ENCODE results near the gene CCDC134.
"Not testable (repeated sequence)": the region's sequence is repeated elsewhere in the genome, so short reads cannot be mapped to it uniquely, and the experiment has no call there.

Gene CCDC134

GRCh38 chr22:41856469-41856868 is 56.0 kb downstream of the CCDC134 start:
- no peak overlapping the region for H3K9ac ChIP-seq (ENCODE audit: low read length)
- no peaks in the 10 kb centered on the region for H3K9me3 ChIP-seq (ENCODE audit: low read length)
- no peaks in the 10 kb centered on the region for H3K27me3 ChIP-seq (ENCODE audit: control insufficient read depth in 1 of 2, insufficient read depth in 2 of 2, low read length in 2 of 2)
- no peaks in the 10 kb centered on the region for H3K36me3 ChIP-seq (ENCODE audit: insufficient read depth, low read length)
- H3K4me1 ChIP-seq (ENCODE audit: insufficient read depth, low read length): peaks cover 11% of the 10 kb centered on the region
- H3K27ac ChIP-seq (ENCODE audit: low read depth, low read length): no peak overlapping the region
- no peak overlapping the region for H3K4me3 ChIP-seq (ENCODE audit: low read depth in 1 of 2, low read length in 2 of 2)

- no peak overlapping the region for H3K27ac ChIP-seq (ENCODE audit: low read depth, low read length)
- peaks cover 16% of the 10 kb centered on the region for H3K4me1 ChIP-seq (ENCODE audit: insufficient read depth, low read length)
- no peaks in the 10 kb centered on the region for H3K9me3 ChIP-seq (ENCODE audit: low read length)
- H3K9ac ChIP-seq (ENCODE audit: low read length): no peak overlapping the region
- H3K36me3 ChIP-seq (ENCODE audit: insufficient read depth, low read length): no peaks in the 10 kb centered on the region
- no peaks in the 10 kb centered on the region for H3K27me3 ChIP-seq (ENCODE audit: control insufficient read depth in 1 of 2, insufficient read depth in 2 of 2, low read length in 2 of 2)
- no peak overlapping the region for H3K4me3 ChIP-seq (ENCODE audit: low read depth in 1 of 2, low read length in 2 of 2)
Measured at GRCh38 chr22:41857155-41857859, 56.8 kb downstream of the CCDC134 start.

- Histone ChIP-seq H3K9ac (ENCODE audit: low read length) (no peak overlapping the region), H3K4me3 (ENCODE audit: low read depth in 1 of 2, low read length in 2 of 2) (no peak overlapping the region), H3K36me3 (ENCODE audit: insufficient read depth, low read length) (no peaks in the 10 kb centered on the region), H3K27ac (ENCODE audit: low read depth, low read length) (no peak overlapping the region), H3K9me3 (ENCODE audit: low read length) (no peaks in the 10 kb centered on the region), H3K27me3 (ENCODE audit: control insufficient read depth in 1 of 2, insufficient read depth in 2 of 2, low read length in 2 of 2) (no peaks in the 10 kb centered on the region), H3K4me1 (ENCODE audit: insufficient read depth, low read length) (peaks cover 20% of the 10 kb centered on the region)
Measured at GRCh38 chr22:41857860-41858199, 57.4 kb downstream of the CCDC134 start.

- Histone ChIP-seq H3K4me3 (ENCODE audit: low read depth in 1 of 2, low read length in 2 of 2) (no peak overlapping the region), H3K4me1 (ENCODE audit: insufficient read depth, low read length) (peaks cover 19% of the 10 kb centered on the region), H3K9ac (ENCODE audit: low read length) (no peak overlapping the region), H3K9me3 (ENCODE audit: low read length) (no peaks in the 10 kb centered on the region), H3K36me3 (ENCODE audit: insufficient read depth, low read length) (peaks cover 5% of the 10 kb centered on the region), H3K27me3 (ENCODE audit: control insufficient read depth in 1 of 2, insufficient read depth in 2 of 2, low read length in 2 of 2) (no peaks in the 10 kb centered on the region), H3K27ac (ENCODE audit: low read depth, low read length) (no peak overlapping the region)
Measured at GRCh38 chr22:41862160-41862529, 61.7 kb downstream of the CCDC134 start.

GRCh38 chr22:41862530-41863266 is 62.2 kb downstream of the CCDC134 start:
- Histone ChIP-seq H3K4me3 (ENCODE audit: low read depth in 1 of 2, low read length in 2 of 2) (no peak overlapping the region), H3K9me3 (ENCODE audit: low read length) (no peaks in the 10 kb centered on the region), H3K27me3 (ENCODE audit: control insufficient read depth in 1 of 2, insufficient read depth in 2 of 2, low read length in 2 of 2) (no peaks in the 10 kb centered on the region), H3K36me3 (ENCODE audit: insufficient read depth, low read length) (peaks cover 8% of the 10 kb centered on the region), H3K27ac (ENCODE audit: low read depth, low read length) (peak overlapping the region; percentile 12), H3K9ac (ENCODE audit: low read length) (no peak overlapping the region), H3K4me1 (ENCODE audit: insufficient read depth, low read length) (peaks cover 19% of the 10 kb centered on the region)

- Histone ChIP-seq H3K4me1 (ENCODE audit: insufficient read depth, low read length) (peaks cover 19% of the 10 kb centered on the region), H3K27ac (ENCODE audit: low read depth, low read length) (peak overlapping the region; percentile 12), H3K4me3 (ENCODE audit: low read depth in 1 of 2, low read length in 2 of 2) (no peak overlapping the region), H3K36me3 (ENCODE audit: insufficient read depth, low read length) (peaks cover 16% of the 10 kb centered on the region), H3K9me3 (ENCODE audit: low read length) (no peaks in the 10 kb centered on the region), H3K9ac (ENCODE audit: low read length) (no peak overlapping the region), H3K27me3 (ENCODE audit: control insufficient read depth in 1 of 2, insufficient read depth in 2 of 2, low read length in 2 of 2) (no peaks in the 10 kb centered on the region)
Measured at GRCh38 chr22:41863472-41863871, 63.0 kb downstream of the CCDC134 start.

GRCh38 chr22:41868556-41868955 is 68.1 kb downstream of the CCDC134 start:
- no peaks in the 10 kb centered on the region for H3K27me3 ChIP-seq (ENCODE audit: control insufficient read depth in 1 of 2, insufficient read depth in 2 of 2, low read length in 2 of 2)
- no peak overlapping the region for H3K27ac ChIP-seq (ENCODE audit: low read depth, low read length)
- no peaks in the 10 kb centered on the region for H3K9me3 ChIP-seq (ENCODE audit: low read length)
- H3K36me3 ChIP-seq (ENCODE audit: insufficient read depth, low read length): peaks cover 37% of the 10 kb centered on the region
- H3K9ac ChIP-seq (ENCODE audit: low read length): no peak overlapping the region
- no peak overlapping the region for H3K4me3 ChIP-seq (ENCODE audit: low read depth in 1 of 2, low read length in 2 of 2)
- peaks cover under 1% of the 10 kb centered on the region for H3K4me1 ChIP-seq (ENCODE audit: insufficient read depth, low read length)

- H3K36me3 ChIP-seq (ENCODE audit: insufficient read depth, low read length): peaks cover 48% of the 10 kb centered on the region
- not testable (repeated sequence) for H3K27ac ChIP-seq (ENCODE audit: low read depth, low read length); H3K4me1 ChIP-seq (ENCODE audit: insufficient read depth, low read length)
Measured at GRCh38 chr22:41870081-41870480, 69.6 kb downstream of the CCDC134 start.

GRCh38 chr22:41870786-41871185 is 70.3 kb downstream of the CCDC134 start:
- no peak overlapping the region for H3K4me3 ChIP-seq (ENCODE audit: low read depth in 1 of 2, low read length in 2 of 2)
- H3K4me1 ChIP-seq (ENCODE audit: insufficient read depth, low read length): no peaks in the 10 kb centered on the region
- H3K9me3 ChIP-seq (ENCODE audit: low read length): no peaks in the 10 kb centered on the region
- H3K27me3 ChIP-seq (ENCODE audit: control insufficient read depth in 1 of 2, insufficient read depth in 2 of 2, low read length in 2 of 2): no peaks in the 10 kb centered on the region
- H3K27ac ChIP-seq (ENCODE audit: low read depth, low read length): no peak overlapping the region
- H3K9ac ChIP-seq (ENCODE audit: low read length): no peak overlapping the region
- peaks cover 55% of the 10 kb centered on the region for H3K36me3 ChIP-seq (ENCODE audit: insufficient read depth, low read length)

More at GRCh38 chr22:41870081-41870480, 69.6 kb downstream of the CCDC134 start:
- not testable (repeated sequence) for H3K9ac ChIP-seq (ENCODE audit: low read length); H3K27me3 ChIP-seq (ENCODE audit: control insufficient read depth in 1 of 2, insufficient read depth in 2 of 2, low read length in 2 of 2); H3K4me3 ChIP-seq (ENCODE audit: low read depth in 1 of 2, low read length in 2 of 2); H3K9me3 ChIP-seq (ENCODE audit: low read length)

- H3K9me3 ChIP-seq (ENCODE audit: low read length): no peaks in the 10 kb centered on the region
- peaks cover 54% of the 10 kb centered on the region for H3K36me3 ChIP-seq (ENCODE audit: insufficient read depth, low read length)
- H3K4me1 ChIP-seq (ENCODE audit: insufficient read depth, low read length): no peaks in the 10 kb centered on the region
- H3K27me3 ChIP-seq (ENCODE audit: control insufficient read depth in 1 of 2, insufficient read depth in 2 of 2, low read length in 2 of 2): no peaks in the 10 kb centered on the region
- H3K9ac ChIP-seq (ENCODE audit: low read length): no peak overlapping the region
- H3K27ac ChIP-seq (ENCODE audit: low read depth, low read length): no peak overlapping the region
- H3K4me3 ChIP-seq (ENCODE audit: low read depth in 1 of 2, low read length in 2 of 2): no peak overlapping the region
Measured at GRCh38 chr22:41873391-41873790, 72.9 kb downstream of the CCDC134 start.

- Histone ChIP-seq H3K9ac (ENCODE audit: low read length) (no peak overlapping the region), H3K4me1 (ENCODE audit: insufficient read depth, low read length) (no peaks in the 10 kb centered on the region), H3K27me3 (ENCODE audit: control insufficient read depth in 1 of 2, insufficient read depth in 2 of 2, low read length in 2 of 2) (no peaks in the 10 kb centered on the region), H3K4me3 (ENCODE audit: low read depth in 1 of 2, low read length in 2 of 2) (no peak overlapping the region), H3K36me3 (ENCODE audit: insufficient read depth, low read length) (peaks cover 53% of the 10 kb centered on the region), H3K9me3 (ENCODE audit: low read length) (no peaks in the 10 kb centered on the region), H3K27ac (ENCODE audit: low read depth, low read length) (no peak overlapping the region)
Measured at GRCh38 chr22:41874090-41874489, 73.6 kb downstream of the CCDC134 start.

Data from muscle layer of colon (tissue), 2 donors.